GM12865 (cell line): ENCODE results near the gene CYP39A1.

Experiments used
- DNase-seq: peaks from one replicate; pipeline ENCODE4 v3.0.0; 2010; ENCODE audit warnings: low read depth
- H3K4me3 ChIP-seq: 2 replicates; pipeline ENCODE4 v1.5.1; 2011; ENCODE audit warnings: mild to moderate bottlenecking, low read depth, low read length, control low read depth
- TF ChIP-seq, protein P1 (sequence below): IDR thresholded peaks from 2 replicates; pipeline ENCODE4 v1.5.1; 2011; ENCODE audit warnings: low read length, control low read depth, low read depth, inconsistent platforms; ENCODE audit not compliant: insufficient read depth; ENCODE audit errors: missing control alignments

The CYP39A1 gene

DNA sequence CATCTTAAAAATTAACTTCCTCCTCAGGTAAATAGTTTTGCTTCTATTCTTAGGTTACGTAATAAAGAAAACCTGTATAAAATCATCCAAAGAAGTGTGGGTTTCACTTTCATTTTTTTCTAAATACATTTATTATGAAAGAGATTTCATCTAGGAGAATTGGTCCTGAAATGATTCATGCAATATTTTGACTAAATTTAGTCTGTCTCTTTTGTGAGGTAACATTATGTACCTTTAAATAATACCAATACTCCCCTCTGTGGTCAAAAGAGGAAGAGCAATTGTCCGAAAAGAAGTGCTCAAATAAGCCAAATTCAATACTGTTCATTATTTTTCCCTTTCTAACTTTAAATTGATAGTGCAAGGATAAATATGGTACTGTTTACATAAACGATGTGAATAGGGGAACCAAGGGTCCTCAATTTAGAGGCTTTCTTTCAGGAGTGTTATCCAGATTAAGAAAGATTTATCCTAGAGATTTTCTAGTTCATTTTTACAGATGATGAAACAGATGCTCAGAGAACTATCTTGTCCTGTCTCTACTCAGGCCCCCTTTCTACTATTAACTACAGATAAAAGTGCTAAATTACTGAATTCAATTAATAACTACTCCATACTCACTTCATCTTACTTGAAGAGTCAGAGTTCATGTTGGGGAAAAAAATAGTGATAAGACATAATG lies 26.2 kb downstream of the CYP39A1 start:
- TF ChIP-seq, protein P1, sequence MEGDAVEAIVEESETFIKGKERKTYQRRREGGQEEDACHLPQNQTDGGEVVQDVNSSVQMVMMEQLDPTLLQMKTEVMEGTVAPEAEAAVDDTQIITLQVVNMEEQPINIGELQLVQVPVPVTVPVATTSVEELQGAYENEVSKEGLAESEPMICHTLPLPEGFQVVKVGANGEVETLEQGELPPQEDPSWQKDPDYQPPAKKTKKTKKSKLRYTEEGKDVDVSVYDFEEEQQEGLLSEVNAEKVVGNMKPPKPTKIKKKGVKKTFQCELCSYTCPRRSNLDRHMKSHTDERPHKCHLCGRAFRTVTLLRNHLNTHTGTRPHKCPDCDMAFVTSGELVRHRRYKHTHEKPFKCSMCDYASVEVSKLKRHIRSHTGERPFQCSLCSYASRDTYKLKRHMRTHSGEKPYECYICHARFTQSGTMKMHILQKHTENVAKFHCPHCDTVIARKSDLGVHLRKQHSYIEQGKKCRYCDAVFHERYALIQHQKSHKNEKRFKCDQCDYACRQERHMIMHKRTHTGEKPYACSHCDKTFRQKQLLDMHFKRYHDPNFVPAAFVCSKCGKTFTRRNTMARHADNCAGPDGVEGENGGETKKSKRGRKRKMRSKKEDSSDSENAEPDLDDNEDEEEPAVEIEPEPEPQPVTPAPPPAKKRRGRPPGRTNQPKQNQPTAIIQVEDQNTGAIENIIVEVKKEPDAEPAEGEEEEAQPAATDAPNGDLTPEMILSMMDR, result peak; percentile 34
- H3K4me3 ChIP-seq, result no peak overlapping the region
- DNase-seq, result peak; percentile 41

- no peak overlapping the region for H3K4me3 ChIP-seq
- DNase-seq, result no peak
- TF ChIP-seq, protein P1, result no peak
These were observed 33.9 kb downstream of the CYP39A1 start for GRCh38 chr6:46618726-46619125.

GRCh38 chr6:46612645-46613044 lies 40.0 kb downstream of the CYP39A1 start:
- no peak for DNase-seq
- H3K4me3 ChIP-seq, result no peak overlapping the region
- TF ChIP-seq, protein P1, result no peak

DNA sequence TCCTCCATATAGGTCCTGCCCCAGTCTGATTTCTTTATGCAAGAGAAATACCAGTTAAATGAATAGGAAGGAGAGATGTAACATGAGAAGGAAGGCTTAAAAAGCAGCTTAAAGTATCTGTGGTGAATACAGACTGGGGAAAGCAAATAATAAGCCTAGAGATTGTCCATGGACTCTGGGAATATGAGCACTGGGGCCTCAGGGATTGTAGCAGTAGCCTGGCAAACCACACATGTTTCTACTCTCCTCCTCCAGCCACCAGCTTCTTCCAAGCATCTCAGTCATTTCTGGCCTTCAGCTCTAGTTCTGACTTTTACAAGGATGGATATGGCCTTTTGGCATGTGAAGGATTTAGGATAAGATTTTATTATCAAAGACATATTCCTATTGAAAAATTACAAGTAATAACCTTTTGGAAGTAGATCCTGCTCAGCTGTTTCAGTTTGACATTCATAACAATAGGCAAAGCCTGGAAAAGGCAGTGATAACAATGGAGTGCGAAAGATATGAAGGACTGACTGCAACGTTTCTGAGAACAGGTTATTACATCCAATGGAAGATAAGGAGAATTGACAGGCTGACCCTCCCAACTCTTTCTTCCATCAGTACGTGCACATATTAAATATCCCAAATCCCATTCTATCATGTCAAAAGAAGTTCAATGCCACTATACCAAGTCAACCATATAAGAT lies 41.6 kb downstream of the CYP39A1 start:
- no peak for DNase-seq
- TF ChIP-seq, protein P1, result no peak
- no peak overlapping the region for H3K4me3 ChIP-seq

- DNase-seq, result no peak
- no peak overlapping the region for H3K4me3 ChIP-seq
- TF ChIP-seq, protein P1, result no peak
These were observed 46.3 kb downstream of the CYP39A1 start for GRCh38 chr6:46606338-46606737.

- peak; percentile 41 for DNase-seq
- no peak overlapping the region for H3K4me3 ChIP-seq
- TF ChIP-seq, protein P1, result no peak
These were observed 47.4 kb downstream of the CYP39A1 start for GRCh38 chr6:46605091-46605797.
